GM23338 (cell line): ENCODE results near the gene CHN1. TPM values are rescaled to one million over a fixed set of nuclear protein-coding genes. Genes with fewer than 3 reads are reported as not detected.

Experiments
- ATAC-seq: fragments of 200-7000 bp; cut with Tn5 transposase; 3 replicates; pipeline ENCODE4 v1.9.1; 2020
- DNase-seq: peaks from one replicate; pipeline ENCODE4 v3.0.0-alpha.2; 2015; ENCODE audit warnings: low spot score
- H2AFZ ChIP-seq: fragments of 200-600 bp; sonication (generic); 2 replicates; pipeline ENCODE4 v1.8.0; 2016; ENCODE audit warnings: antibody characterized with exemption, mild to moderate bottlenecking, moderate library complexity
- H3F3A ChIP-seq: fragments of 200-600 bp; sonication (generic); replicated peaks from 2 replicates; pipeline ENCODE4 v1.8.0; 2017; ENCODE audit warnings: antibody characterized with exemption, mixed run types, low read depth
- H3K27ac ChIP-seq: fragments of 200-600 bp; sonication (generic); 2 replicates; pipeline ENCODE4 v1.6.1; 2016; ENCODE audit warnings: low read depth
- H3K27me3 ChIP-seq: fragments of 200-600 bp; sonication (generic); 2 replicates; pipeline ENCODE4 v1.8.0; 2016; ENCODE audit warnings: mild to moderate bottlenecking, mixed run types, moderate library complexity; ENCODE audit not compliant: insufficient read depth
- H3K36me3 ChIP-seq: fragments of 200-600 bp; sonication (generic); 2 replicates; pipeline ENCODE4 v1.8.0; 2016; ENCODE audit warnings: mild to moderate bottlenecking; ENCODE audit not compliant: insufficient read depth
- H3K4me1 ChIP-seq: fragments of 200-600 bp; sonication (generic); 2 replicates; pipeline ENCODE4 v1.8.0; 2016; ENCODE audit warnings: mild to moderate bottlenecking, moderate library complexity; ENCODE audit not compliant: insufficient read depth
- H3K4me2 ChIP-seq: fragments of 200-600 bp; sonication (generic); 2 replicates; pipeline ENCODE4 v1.7.1; 2017; ENCODE audit warnings: mixed run types
- H3K4me3 ChIP-seq: fragments of 200-600 bp; sonication (generic); 2 replicates; pipeline ENCODE4 v1.6.1; 2016; ENCODE audit warnings: mixed run types
- H3K79me2 ChIP-seq: fragments of 200-600 bp; sonication (generic); replicated peaks from 2 replicates; pipeline ENCODE4 v1.8.0; 2017; ENCODE audit warnings: mild to moderate bottlenecking; ENCODE audit not compliant: insufficient read depth
- H3K9me2 ChIP-seq: fragments of 200-600 bp; sonication (generic); 2 replicates; pipeline ENCODE4 v1.8.0; 2017; ENCODE audit not compliant: insufficient read depth
- H4K20me1 ChIP-seq: fragments of 200-600 bp; sonication (generic); replicated peaks from 2 replicates; pipeline ENCODE4 v1.8.0; 2017; ENCODE audit warnings: mild to moderate bottlenecking; ENCODE audit not compliant: insufficient read depth
- H3K27ac Mint-ChIP-seq: 2 replicates; pipeline ENCODE4 v1.8.0; 2020; ENCODE audit warnings: inconsistent platforms, mild to moderate bottlenecking, moderate library complexity, mixed read lengths
- H3K27me3 Mint-ChIP-seq: 3 replicates; pipeline ENCODE4 v1.8.0; 2022; ENCODE audit warnings: low read depth, mild to moderate bottlenecking, moderate library complexity, mixed read lengths, inconsistent platforms; ENCODE audit not compliant: insufficient read depth, poor library complexity
- H3K36me3 Mint-ChIP-seq: 3 replicates; pipeline ENCODE4 v1.8.0; 2021; ENCODE audit warnings: low read depth, mild to moderate bottlenecking, inconsistent platforms, moderate library complexity, mixed read lengths
- H3K4me1 Mint-ChIP-seq: 3 replicates; pipeline ENCODE4 v1.8.0; 2020; ENCODE audit warnings: mild to moderate bottlenecking, inconsistent platforms, mixed read lengths
- H3K4me3 Mint-ChIP-seq: 3 replicates; pipeline ENCODE4 v1.8.0; 2021; ENCODE audit warnings: moderate library complexity, mild to moderate bottlenecking, inconsistent platforms, mixed read lengths
- H3K9me3 Mint-ChIP-seq: 3 replicates; pipeline ENCODE4 v1.8.0; 2020; ENCODE audit warnings: moderate library complexity, mild to moderate bottlenecking, inconsistent platforms, mixed read lengths
- CREB1 ChIP-seq: fragments of 250-450 bp; sonication (Bioruptor Pico); IDR thresholded peaks from 2 replicates; pipeline ENCODE4 v1.5.0; 2020; ENCODE audit warnings: low read depth, mild to moderate bottlenecking, moderate library complexity
- EZH2phosphoT487 ChIP-seq: fragments of 200-600 bp; sonication (generic); IDR thresholded peaks from one replicate; pipeline ENCODE4 v1.8.1; 2018; ENCODE audit warnings: antibody characterized with exemption; ENCODE audit not compliant: unreplicated experiment
- JUNB ChIP-seq: IDR thresholded peaks from one replicate; pipeline ENCODE4 v1.6.1; 2016; ENCODE audit warnings: antibody characterized with exemption; ENCODE audit not compliant: unreplicated experiment
- REST ChIP-seq: IDR thresholded peaks from one replicate; pipeline ENCODE4 v1.6.1; 2018; ENCODE audit warnings: antibody characterized with exemption; ENCODE audit not compliant: unreplicated experiment
- ZNF462 ChIP-seq: fragments of 250-450 bp; sonication (Bioruptor Pico); IDR thresholded peaks from 2 replicates; pipeline ENCODE4 v1.5.0; 2020; ENCODE audit warnings: mild to moderate bottlenecking, moderate library complexity
- polyA plus RNA-seq: library from polyadenylated mRNA; unstranded; fragments of >200 nt; fragmentation: Nextera tagmentation; extraction: Ambion mirVana; gene quantifications from 2 replicates; pipeline ENCODE4 v1.2.1, GENCODE V29; 2016
- total RNA-seq: library from RNA; depleted of rRNA; stranded (reverse); fragments of >200 nt; shearing (Covaris generic); gene quantifications from 2 replicates; pipeline ENCODE4 v1.2.3, GENCODE V29; 2014

CHN1 gene
- total and polyA plus RNA-seq, 2 experiments from 2014 or later, result 28.1 to 36.5 TPM

- Histone ChIP-seq H3K27me3 (no peaks in the 10 kb centered on the region), H3K79me2 (no peaks in the 10 kb centered on the region), H3K4me2 (no peak overlapping the region), H2AFZ (peak overlapping the region; percentile 56; the same call in 1 of the 2 replicates), H3K27ac (no peak overlapping the region), H3F3A (no peaks in the 10 kb centered on the region), H3K4me1 (peaks cover 10% of the 10 kb centered on the region; the same call in 1 of the 2 replicates), H4K20me1 (no peaks in the 10 kb centered on the region), H3K9me2 (peaks cover 3% of the 10 kb centered on the region; the same call in 1 of the 2 replicates), H3K4me3 (no peak overlapping the region), H3K36me3 (no peaks in the 10 kb centered on the region)
- DNase-seq (no peak), ATAC-seq (no peak; the same call in 2 of the 3 replicates)
- Mint-ChIP-seq H3K36me3 (no peaks in the 10 kb centered on the region), H3K27ac (no peak overlapping the region), H3K9me3 (no peaks in the 10 kb centered on the region), H3K4me1 (peaks cover 12% of the 10 kb centered on the region; the same call in 2 of the 3 replicates), H3K27me3 (peaks cover 2% of the 10 kb centered on the region), H3K4me3 (no peak overlapping the region)
- TF ChIP-seq CREB1 (no peak), EZH2phosphoT487 (no peak), JUNB (no peak), ZNF462 (CRISPR knock-in tag) (no peak), REST (no peak)
Measured at GRCh38 chr2:174761837-174762236, 243.3 kb downstream of the CHN1 start.
